ENCODE results near the gene TGM1. TPM values are rescaled to one million over a fixed set of nuclear protein-coding genes. Genes with fewer than 3 reads are reported as not detected.

TGM1 gene
- total RNA-seq, 6 experiments from 2014 or later, result 0.37 to 1.9 (median 0.77) TPM

DNA sequence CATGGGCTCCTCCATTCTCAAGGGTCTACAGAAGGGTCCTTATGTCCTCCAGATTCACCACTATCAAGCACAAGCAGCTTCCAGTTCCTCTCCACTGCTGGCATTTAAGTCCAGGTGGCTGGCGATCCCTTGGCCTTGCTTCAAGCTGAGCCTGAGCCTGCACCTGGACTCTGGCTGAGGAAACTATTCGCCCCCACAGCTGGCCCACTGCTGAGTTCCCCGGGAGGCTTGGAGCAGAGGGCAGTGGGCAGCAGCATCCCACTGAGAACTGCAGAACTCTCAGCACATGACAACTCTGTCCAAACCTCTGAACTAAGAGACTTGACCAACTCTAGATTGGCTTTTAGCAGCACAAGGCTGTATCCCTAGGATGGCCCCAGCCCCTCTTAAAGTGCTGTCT, 19.8 kb upstream of the TGM1 start:
- DNase-seq (no peak), ATAC-seq (no peak)
- Histone ChIP-seq H3K27me3 (no peaks in the 10 kb centered on the region), H3K4me1 (no peaks in the 10 kb centered on the region), H3K27ac (no peak overlapping the region), H3K36me3 (no peaks in the 10 kb centered on the region), H3K9me3 (no peaks in the 10 kb centered on the region), H3K4me3 (no peak overlapping the region)
- intact Hi-C loops (cut with DNase I), result no loop called here
- no CpG with 5 or more reads among the region's 3 CpGs for WGBS (ENCODE audit: insufficient coverage, low coverage, low lambda C conversion rate, missing lambda C conversion rate)
- TF ChIP-seq, protein P1, sequence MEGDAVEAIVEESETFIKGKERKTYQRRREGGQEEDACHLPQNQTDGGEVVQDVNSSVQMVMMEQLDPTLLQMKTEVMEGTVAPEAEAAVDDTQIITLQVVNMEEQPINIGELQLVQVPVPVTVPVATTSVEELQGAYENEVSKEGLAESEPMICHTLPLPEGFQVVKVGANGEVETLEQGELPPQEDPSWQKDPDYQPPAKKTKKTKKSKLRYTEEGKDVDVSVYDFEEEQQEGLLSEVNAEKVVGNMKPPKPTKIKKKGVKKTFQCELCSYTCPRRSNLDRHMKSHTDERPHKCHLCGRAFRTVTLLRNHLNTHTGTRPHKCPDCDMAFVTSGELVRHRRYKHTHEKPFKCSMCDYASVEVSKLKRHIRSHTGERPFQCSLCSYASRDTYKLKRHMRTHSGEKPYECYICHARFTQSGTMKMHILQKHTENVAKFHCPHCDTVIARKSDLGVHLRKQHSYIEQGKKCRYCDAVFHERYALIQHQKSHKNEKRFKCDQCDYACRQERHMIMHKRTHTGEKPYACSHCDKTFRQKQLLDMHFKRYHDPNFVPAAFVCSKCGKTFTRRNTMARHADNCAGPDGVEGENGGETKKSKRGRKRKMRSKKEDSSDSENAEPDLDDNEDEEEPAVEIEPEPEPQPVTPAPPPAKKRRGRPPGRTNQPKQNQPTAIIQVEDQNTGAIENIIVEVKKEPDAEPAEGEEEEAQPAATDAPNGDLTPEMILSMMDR (IDR thresholded peaks at IDR 0.05), result no peak
- no peak for TF ChIP-seq POLR2A (IDR thresholded peaks at IDR 0.05)

GRCh38 chr14:24281636-24282035, 18.7 kb upstream of the TGM1 start:
- DNase-seq (no peak), ATAC-seq (peak in 3 of 4 donors; percentile 14 to 42 (median 18))
- intact Hi-C loops (cut with DNase I), result no loop called here
- Histone ChIP-seq H3K36me3 (no peaks in the 10 kb centered on the region), H3K9me3 (no peaks in the 10 kb centered on the region), H3K4me3 (no peak overlapping the region), H3K4me1 (no peaks in the 10 kb centered on the region), H3K27ac (no peak overlapping the region), H3K27me3 (no peaks in the 10 kb centered on the region)
- WGBS (ENCODE audit: insufficient coverage, low coverage, low lambda C conversion rate, missing lambda C conversion rate), result 60% methylated on average over 4 of the region's 7 CpGs
- no peak for TF ChIP-seq POLR2A (IDR thresholded peaks at IDR 0.05)
- TF ChIP-seq, protein P1 (IDR thresholded peaks at IDR 0.05), result no peak

DNA sequence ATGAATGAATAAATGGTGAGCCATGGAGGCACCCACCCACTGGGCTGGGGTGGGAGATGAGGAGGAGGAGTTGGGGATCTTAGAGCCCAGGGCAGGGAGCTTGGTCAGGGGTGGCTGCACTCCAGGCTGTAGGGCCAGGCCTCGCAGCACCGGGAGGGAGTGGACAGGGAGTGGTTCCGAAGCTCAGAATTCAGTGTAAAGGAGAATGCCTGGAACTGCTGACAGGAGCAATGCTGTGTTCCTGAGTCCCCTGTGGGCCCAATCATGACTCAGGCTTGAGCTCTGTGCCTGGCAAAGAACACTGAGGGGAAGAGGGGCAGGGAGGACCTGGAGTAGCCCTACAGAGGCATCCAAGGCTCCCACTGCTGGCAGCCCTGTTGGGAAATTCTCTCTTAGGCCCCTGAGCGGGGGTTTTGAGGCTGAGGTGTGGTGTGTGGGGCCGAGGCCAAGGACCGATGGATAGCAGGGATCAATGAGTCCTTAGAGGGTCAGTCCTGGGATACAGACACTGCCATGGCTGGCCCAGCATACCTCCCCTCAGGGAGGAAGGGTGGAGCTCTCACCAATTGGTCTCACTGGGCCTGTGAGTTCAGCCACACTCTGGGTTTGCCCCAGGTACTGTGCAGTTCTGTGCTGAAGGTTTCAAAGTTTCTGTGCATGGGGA, 18.0 kb upstream of the TGM1 start:
- no peaks in the 10 kb centered on the region for H3K36me3 ChIP-seq
- H3K27me3 ChIP-seq, result no peaks in the 10 kb centered on the region
- H3K9me3 ChIP-seq, result no peaks in the 10 kb centered on the region
- TF ChIP-seq, protein P1 (IDR thresholded peaks at IDR 0.05), result no peak
- TF ChIP-seq POLR2A (IDR thresholded peaks at IDR 0.05), result no peak
- intact Hi-C loops (cut with DNase I), result no loop called here
- no peak overlapping the region for H3K27ac ChIP-seq
- H3K4me3 ChIP-seq, result no peak overlapping the region
- peak in 1 of 4 donors; percentile 9 for ATAC-seq
- no peak for DNase-seq
- H3K4me1 ChIP-seq, result no peaks in the 10 kb centered on the region
- WGBS (ENCODE audit: insufficient coverage, low coverage, low lambda C conversion rate, missing lambda C conversion rate), result 80% methylated on average over 1 of the region's 6 CpGs

DNA sequence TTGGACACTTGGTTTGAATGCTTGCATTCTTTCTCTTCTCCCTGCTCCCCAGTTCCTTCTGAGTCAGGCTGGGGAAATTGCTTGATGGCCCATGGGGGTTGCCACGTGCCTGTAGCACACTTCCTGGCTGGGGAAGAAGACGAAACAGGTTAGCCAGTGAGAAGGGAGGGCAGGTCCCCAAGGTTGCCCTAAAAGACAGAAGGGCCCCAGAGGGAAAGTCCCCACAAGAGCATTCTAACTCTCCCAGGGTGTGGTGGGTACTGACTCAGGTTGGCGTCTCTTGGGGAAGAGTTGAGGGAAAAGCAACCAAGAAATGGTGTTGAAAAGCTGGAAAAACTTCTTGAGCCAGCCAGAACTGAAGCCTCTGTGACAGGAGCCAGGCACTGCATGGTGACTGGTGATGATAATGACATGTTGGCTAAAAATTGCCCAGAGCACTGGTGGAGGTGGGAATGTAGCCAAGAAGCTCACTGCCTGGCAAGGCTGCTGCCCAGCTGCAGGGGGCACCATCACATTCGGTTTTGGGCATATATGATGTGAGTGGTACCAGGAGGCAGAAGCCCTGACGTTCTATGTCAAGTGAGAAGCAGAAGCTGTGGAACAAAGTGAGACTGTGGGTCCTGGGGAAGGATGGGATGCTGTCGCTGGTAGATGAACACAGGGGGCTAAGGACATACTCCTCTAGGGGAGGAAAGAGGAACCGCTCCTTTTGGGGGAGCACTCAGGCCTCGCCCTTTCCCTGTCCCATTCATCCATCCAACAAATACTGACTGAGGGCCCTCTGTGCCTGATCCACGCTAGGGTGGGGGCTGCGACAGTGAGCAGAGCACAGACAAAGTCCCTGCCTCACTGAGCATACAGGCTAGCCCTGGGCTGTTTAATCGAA, 16.6 kb upstream of the TGM1 start:
- Histone ChIP-seq H3K27ac (no peak overlapping the region), H3K9me3 (no peaks in the 10 kb centered on the region), H3K36me3 (no peaks in the 10 kb centered on the region), H3K4me1 (no peaks in the 10 kb centered on the region), H3K27me3 (no peaks in the 10 kb centered on the region), H3K4me3 (no peak overlapping the region)
- DNase-seq, result no peak
- peak; percentile 18 to 59 (median 46) for ATAC-seq
- TF ChIP-seq, protein P1 (IDR thresholded peaks at IDR 0.05), result peak in 3 of 4 donors; percentile 19 to 43 (median 28)
- TF ChIP-seq POLR2A (IDR thresholded peaks at IDR 0.05), result no peak
- intact Hi-C loops (cut with DNase I), result no loop called here
- 35% methylated on average over 6 of the region's 11 CpGs for WGBS (ENCODE audit: insufficient coverage, low coverage, low lambda C conversion rate, missing lambda C conversion rate)

Data from right lobe of liver (tissue), 6 donors.